B cell (primary cell): ENCODE measurements around the gene PUM2. TPM values are rescaled to one million over a fixed set of nuclear protein-coding genes. Genes with fewer than 3 reads are reported as not detected.

Experiments used
- ATAC-seq: fragments of 200-7000 bp; cut with Tn5 transposase; one replicate; pipeline ENCODE4 v1.10.0; 2021; ENCODE audit warnings: low read depth, mild to moderate bottlenecking, moderate number of reproducible peaks, moderate library complexity
- CTCF ChIA-PET: fragments of 350-600 bp; sonication (Branson Sonifier 250); formaldehyde crosslinking; loops from one replicate; lab custom pipeline; 2021; ENCODE audit warnings: antibody characterized with exemption, inconsistent platforms; lab: Charles Lee
- POLR2A ChIA-PET: fragments of 350-600 bp; sonication (Branson Sonifier 250); formaldehyde crosslinking; loops from one replicate; lab custom pipeline; 2021; ENCODE audit warnings: antibody characterized with exemption; lab: Charles Lee
- DNase-seq: peaks from one replicate; pipeline ENCODE4 v3.0.0; 2013
- H2AFZ ChIP-seq: 2 replicates; pipeline ENCODE4 v1.6.1; 2012; ENCODE audit warnings: mild to moderate bottlenecking, low read depth, low read length; ENCODE audit not compliant: insufficient read depth, poor library complexity, severe bottlenecking
- H3K27ac ChIP-seq, 2 donors: 1 replicate in 1 of 2; 2 replicates in 1 of 2; pipeline ENCODE4 v1.5.1; 2012 to 2013; ENCODE audit warnings: low read length in 2 of 2, mild to moderate bottlenecking in 2 of 2, moderate library complexity in 1 of 2
- H3K27me3 ChIP-seq, 4 experiments: fragments of 200-600 bp in 1 of 4; sonication (generic) in 1 of 4; replicated peaks in 1 of 4; 1 replicate in 2 of 4; 2 replicates in 2 of 4; pipeline versions ENCODE4 v1.6.1 to v1.7.0; 2013 to 2016; ENCODE audit warnings: low read length in 3 of 4, mild to moderate bottlenecking in 2 of 4, mixed read lengths in 1 of 4, moderate library complexity in 1 of 4; ENCODE audit not compliant: insufficient read depth in 4 of 4, control insufficient read depth in 3 of 4; ENCODE audit errors: control extremely low read depth in 1 of 4
- H3K36me3 ChIP-seq, 2 experiments: replicated peaks in 1 of 2; 1 replicate in 1 of 2; 2 replicates in 1 of 2; pipeline versions ENCODE4 v1.6.1 to v1.7.1; 2013; ENCODE audit warnings: low read length in 1 of 2; ENCODE audit not compliant: insufficient read depth in 2 of 2, control insufficient read depth in 1 of 2; ENCODE audit errors: control extremely low read depth in 1 of 2, extremely low read depth in 1 of 2
- H3K4me1 ChIP-seq, 2 donors: fragments of 200-600 bp in 1 of 2; sonication (generic) in 1 of 2; 1 replicate in 1 of 2; 2 replicates in 1 of 2; pipeline versions ENCODE4 v1.5.1 to v1.6.1; 2013 to 2017; ENCODE audit warnings: low read length in 2 of 2; ENCODE audit not compliant: control insufficient read depth in 2 of 2, insufficient read depth in 2 of 2
- H3K4me2 ChIP-seq: replicated peaks from 2 replicates; pipeline ENCODE3; 2012; ENCODE audit warnings: mild to moderate bottlenecking, low read depth, low read length; ENCODE audit not compliant: poor library complexity, severe bottlenecking
- H3K4me3 ChIP-seq, 5 experiments: fragments of 200-600 bp in 1 of 5; sonication (generic) in 1 of 5; 1 replicate in 3 of 5; 2 replicates in 2 of 5; pipeline versions ENCODE4 v1.5.1 to v1.7.0; 2011 to 2016; ENCODE audit warnings: low read length in 4 of 5, mild to moderate bottlenecking in 4 of 5, low read depth in 2 of 5, control low read depth in 1 of 5, moderate library complexity in 1 of 5; ENCODE audit not compliant: insufficient read depth in 1 of 5; ENCODE audit errors: control extremely low read depth in 1 of 5, extremely low read depth in 1 of 5
- H3K79me2 ChIP-seq: fragments of 200-600 bp; sonication (generic); one replicate; pipeline ENCODE4 v1.6.0; 2016; ENCODE audit warnings: low read length; ENCODE audit not compliant: control insufficient read depth, insufficient read depth
- H3K9ac ChIP-seq: fragments of 200-600 bp; sonication (generic); 2 replicates; pipeline ENCODE4 v1.6.1; 2017; ENCODE audit warnings: mild to moderate bottlenecking, low read length, moderate library complexity
- H3K9me3 ChIP-seq, 3 donors: one replicate each; pipeline versions ENCODE4 v1.6.1 to v1.7.1; 2013; ENCODE audit warnings: low read length in 2 of 3; ENCODE audit not compliant: control insufficient read depth in 2 of 3, insufficient read depth in 1 of 3; ENCODE audit errors: control extremely low read depth in 1 of 3
- H4K20me1 ChIP-seq: 2 replicates; pipeline ENCODE4 v1.6.0; 2012; ENCODE audit warnings: mild to moderate bottlenecking, low read length; ENCODE audit not compliant: insufficient read depth, control insufficient read depth, poor library complexity, severe bottlenecking
- H3K27ac Mint-ChIP-seq: one replicate; pipeline ENCODE4 v1.8.0; 2021; ENCODE audit warnings: mixed read lengths
- H3K27me3 Mint-ChIP-seq: one replicate; pipeline ENCODE4 v1.8.0; 2021; ENCODE audit warnings: mixed read lengths
- H3K4me1 Mint-ChIP-seq: one replicate; pipeline ENCODE4 v1.8.0; 2021; ENCODE audit warnings: mixed read lengths
- H3K4me3 Mint-ChIP-seq: one replicate; pipeline ENCODE4 v1.8.0; 2021; ENCODE audit warnings: mixed read lengths
- H3K9me3 Mint-ChIP-seq: one replicate; pipeline ENCODE4 v1.8.0; 2022; ENCODE audit warnings: mixed read lengths; ENCODE audit not compliant: insufficient read depth
- CTCF ChIP-seq: fragments of 200-600 bp; IDR thresholded peaks from one replicate; pipeline ENCODE4 v1.8.0; 2022; ENCODE audit warnings: antibody characterized with exemption, mild to moderate bottlenecking
- EZH2 ChIP-seq: IDR thresholded peaks from 2 replicates; pipeline ENCODE4 v1.6.1; 2012; ENCODE audit warnings: borderline replicate concordance, low read depth, mild to moderate bottlenecking, moderate library complexity, low read length; ENCODE audit not compliant: insufficient read depth, poor library complexity, severe bottlenecking
- WGBS: methylation state at CpG from one replicate; pipeline ENCODE4 v1.1.5; 2013; ENCODE audit warnings: missing lambda C conversion rate; ENCODE audit not compliant: insufficient coverage; 5-methylcytosine and 5-hydroxymethylcytosine counted together
- intact Hi-C: fragments of 100-400 bp; cut with micrococcal nuclease; formaldehyde crosslinking; loops from one replicate; pipeline ENCODE4 v1.10.0; 2022
- polyA plus RNA-seq: library from polyadenylated mRNA; depleted of rRNA; stranded (reverse); fragments of >200 nt; gene quantifications from 2 replicates; pipeline ENCODE4 v1.2.3, GENCODE V29; 2012
- total RNA-seq, 2 donors: library from RNA; stranded (reverse); fragments of 120-200 nt in 1 of 2; gene quantifications; 1 replicate in 1 of 2; 2 replicates in 1 of 2; pipeline versions ENCODE4 v1.2.3 to v1.2.4, GENCODE V29; 2013 to 2022

Gene PUM2
- total and polyA plus RNA-seq, 2 donors (not counting 1 experiment from before 2014, with no cell fraction given) = 21.1 to 151 TPM

GRCh38 chr2:20307311-20307710 lies 43.3 kb downstream of the PUM2 start:
- no peaks in the 10 kb centered on the region for H3K27me3 Mint-ChIP-seq
- Histone ChIP-seq H3K4me1 (no peaks in the 10 kb centered on the region), H3K27me3 (no peaks in the 10 kb centered on the region), H3K27ac (no peak overlapping the region), H3K9me3 (no peaks in the 10 kb centered on the region), H4K20me1 (peaks cover 63% of the 10 kb centered on the region), H2AFZ (no peak overlapping the region), H3K4me2 (no peak overlapping the region), H3K9ac (no peak overlapping the region), H3K36me3 (peaks cover 23 to 91% of the 10 kb centered on the region in 2 experiments), H3K79me2 (peaks cover 78% of the 10 kb centered on the region), H3K4me3 (no peak overlapping the region)
- DNase-seq (no peak), ATAC-seq (no peak)
- H3K4me3 Mint-ChIP-seq = no peak overlapping the region
- no peaks in the 10 kb centered on the region for H3K4me1 Mint-ChIP-seq
- H3K9me3 Mint-ChIP-seq = no peaks in the 10 kb centered on the region
- intact Hi-C loops = no loop called here
- POLR2A ChIA-PET = no interaction called here
- TF ChIP-seq EZH2 (no peak), CTCF (no peak)
- H3K27ac Mint-ChIP-seq = no peak overlapping the region
- CTCF ChIA-PET = interaction anchor here (0.8 kb wide), 1 partner anchor 19 kb away, joined by 4 read pairs; no protein-coding TSS in a partner anchor

- POLR2A ChIA-PET = no interaction called here
These were observed 46.2 kb downstream of the PUM2 start for GRCh38 chr2:20304411-20304810.

More at GRCh38 chr2:20304411-20304810, 46.2 kb downstream of the PUM2 start:
- Histone ChIP-seq H4K20me1 (peaks cover 78% of the 10 kb centered on the region), H3K79me2 (peaks cover 74% of the 10 kb centered on the region), H3K27me3 (no peaks in the 10 kb centered on the region), H3K4me2 (no peak overlapping the region), H3K36me3 (peaks cover 15 to 76% of the 10 kb centered on the region in 2 experiments), H2AFZ (no peak overlapping the region), H3K4me3 (no peak overlapping the region), H3K9me3 (no peaks in the 10 kb centered on the region), H3K27ac (no peak overlapping the region), H3K4me1 (no peaks in the 10 kb centered on the region), H3K9ac (no peak overlapping the region)
- ATAC-seq (no peak), DNase-seq (no peak)
- H3K4me3 Mint-ChIP-seq = no peak overlapping the region
- CTCF ChIA-PET = no interaction called here
- no CpG with 5 or more reads among the region's 1 CpG for WGBS
- H3K27me3 Mint-ChIP-seq = no peaks in the 10 kb centered on the region
- H3K4me1 Mint-ChIP-seq = no peaks in the 10 kb centered on the region
- TF ChIP-seq EZH2 (no peak), CTCF (no peak)
- intact Hi-C loops = no loop called here
- H3K27ac Mint-ChIP-seq = no peak overlapping the region
- no peaks in the 10 kb centered on the region for H3K9me3 Mint-ChIP-seq
